Measurements from ENCODE around the gene LY6G6D. TPM values are rescaled to one million over a fixed set of nuclear protein-coding genes. Genes with fewer than 3 reads are reported as not detected.
A peak's percentile ranks its signal among the peaks of the same experiment; 100 is the strongest.

LY6G6D gene
- total RNA-seq, 6 experiments from 2014 or later: not detected

DNA sequence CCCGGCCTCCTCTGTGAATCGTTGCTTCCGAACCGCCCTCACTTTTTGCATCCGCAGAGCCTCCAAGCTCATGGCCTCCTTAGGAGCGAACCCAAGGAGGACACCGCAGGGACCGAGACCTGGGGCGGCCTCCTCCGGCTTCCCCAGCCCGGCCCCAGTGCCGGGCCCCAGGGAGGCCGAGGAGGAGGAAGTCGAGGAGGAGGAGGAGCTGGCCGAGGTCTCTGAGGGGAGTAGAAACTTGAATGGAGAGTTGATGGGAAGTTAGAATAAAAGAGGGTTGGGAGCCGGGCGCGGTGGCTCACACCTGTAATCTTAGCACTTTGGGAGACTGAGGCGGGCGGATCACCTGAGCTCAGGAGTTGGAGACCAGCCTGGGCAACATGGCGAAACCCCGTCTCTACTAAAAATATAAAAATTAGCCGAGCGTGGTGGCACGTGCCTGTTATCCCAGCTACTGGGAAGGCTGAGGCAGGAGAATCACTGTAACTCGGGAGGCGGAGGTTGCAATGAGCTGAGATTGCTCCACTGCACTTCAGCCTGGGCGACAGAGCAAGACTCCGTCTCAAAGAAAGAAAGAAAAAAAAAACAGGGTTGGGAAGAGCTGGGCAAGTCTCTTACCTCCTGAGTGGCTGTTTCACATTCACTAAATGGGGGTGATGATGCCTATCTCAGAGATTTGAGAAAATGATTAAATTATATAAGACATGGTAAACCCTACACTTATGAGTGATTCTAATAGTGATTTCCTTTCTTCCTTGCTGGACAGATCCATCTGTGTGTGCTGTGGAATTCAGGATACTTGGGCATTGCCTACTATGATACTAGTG is 25.5 kb downstream of the LY6G6D start:
- no peak for DNase-seq
- Mint-ChIP-seq H3K27ac (peak overlapping the region; percentile 86), H3K4me3 (peak overlapping the region; percentile 97), H3K36me3 (ENCODE audit: low read depth) (peaks cover 16% of the 10 kb centered on the region), H3K4me1 (ENCODE audit: low read depth) (peaks cover 46% of the 10 kb centered on the region), H3K9me3 (no peaks in the 10 kb centered on the region), H3K27me3 (ENCODE audit: insufficient read depth) (no peaks in the 10 kb centered on the region; the same call in 1 of the 2 replicates)
- TF ChIP-seq, protein P1, sequence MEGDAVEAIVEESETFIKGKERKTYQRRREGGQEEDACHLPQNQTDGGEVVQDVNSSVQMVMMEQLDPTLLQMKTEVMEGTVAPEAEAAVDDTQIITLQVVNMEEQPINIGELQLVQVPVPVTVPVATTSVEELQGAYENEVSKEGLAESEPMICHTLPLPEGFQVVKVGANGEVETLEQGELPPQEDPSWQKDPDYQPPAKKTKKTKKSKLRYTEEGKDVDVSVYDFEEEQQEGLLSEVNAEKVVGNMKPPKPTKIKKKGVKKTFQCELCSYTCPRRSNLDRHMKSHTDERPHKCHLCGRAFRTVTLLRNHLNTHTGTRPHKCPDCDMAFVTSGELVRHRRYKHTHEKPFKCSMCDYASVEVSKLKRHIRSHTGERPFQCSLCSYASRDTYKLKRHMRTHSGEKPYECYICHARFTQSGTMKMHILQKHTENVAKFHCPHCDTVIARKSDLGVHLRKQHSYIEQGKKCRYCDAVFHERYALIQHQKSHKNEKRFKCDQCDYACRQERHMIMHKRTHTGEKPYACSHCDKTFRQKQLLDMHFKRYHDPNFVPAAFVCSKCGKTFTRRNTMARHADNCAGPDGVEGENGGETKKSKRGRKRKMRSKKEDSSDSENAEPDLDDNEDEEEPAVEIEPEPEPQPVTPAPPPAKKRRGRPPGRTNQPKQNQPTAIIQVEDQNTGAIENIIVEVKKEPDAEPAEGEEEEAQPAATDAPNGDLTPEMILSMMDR (IDR thresholded peaks at IDR 0.05): no peak

DNA sequence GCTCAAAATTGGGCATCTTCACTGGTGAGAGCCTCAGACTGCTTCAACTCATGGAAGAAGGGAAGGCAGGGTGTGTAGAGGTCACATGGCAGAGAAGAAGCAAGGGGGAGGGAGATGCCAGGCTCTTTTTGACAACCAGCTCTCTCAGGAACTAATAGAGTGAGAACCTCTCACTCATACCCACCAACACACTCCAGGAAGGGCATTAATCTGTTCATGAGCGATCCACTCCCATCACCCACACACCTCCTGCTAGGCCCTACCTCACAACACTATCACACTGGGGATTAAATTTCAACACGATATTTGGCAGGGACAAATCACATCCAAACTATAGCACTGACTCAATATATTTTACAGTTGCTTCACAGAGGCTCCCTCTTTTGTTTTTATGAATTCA is 26.7 kb downstream of the LY6G6D start:
- Mint-ChIP-seq H3K27ac (peak overlapping the region; percentile 34; the same call in 1 of the 2 replicates), H3K9me3 (no peaks in the 10 kb centered on the region), H3K36me3 (ENCODE audit: low read depth) (peaks cover 9% of the 10 kb centered on the region; the same call in 1 of the 2 replicates), H3K4me3 (no peak overlapping the region), H3K4me1 (ENCODE audit: low read depth) (peaks cover 43% of the 10 kb centered on the region), H3K27me3 (ENCODE audit: insufficient read depth) (no peaks in the 10 kb centered on the region; the same call in 1 of the 2 replicates)
- DNase-seq: no peak
- TF ChIP-seq, protein P1 (IDR thresholded peaks at IDR 0.05): no peak

DNA sequence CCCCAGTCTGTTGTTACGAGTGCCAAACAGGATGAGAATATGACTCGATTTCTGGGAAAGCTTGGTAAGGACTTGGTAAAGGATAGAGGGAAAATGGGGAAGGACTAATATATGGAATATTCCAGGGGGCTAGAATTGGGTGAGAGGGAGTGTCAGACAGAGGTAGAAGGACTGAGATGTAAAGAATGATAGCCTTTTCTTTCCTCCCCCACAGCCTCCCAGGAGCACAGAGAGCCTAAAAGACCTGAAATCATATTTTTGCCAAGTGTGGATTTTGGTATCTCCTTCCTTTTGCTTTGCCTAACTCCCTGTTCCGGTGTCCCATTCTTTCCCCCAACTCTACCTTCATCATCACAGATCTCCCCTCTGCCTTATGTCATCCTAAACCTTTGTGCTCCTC is 27.7 kb downstream of the LY6G6D start:
- Mint-ChIP-seq H3K4me3 (no peak overlapping the region), H3K27me3 (ENCODE audit: insufficient read depth) (no peaks in the 10 kb centered on the region; the same call in 1 of the 2 replicates), H3K36me3 (ENCODE audit: low read depth) (peaks cover 16% of the 10 kb centered on the region; the same call in 1 of the 2 replicates), H3K9me3 (no peaks in the 10 kb centered on the region), H3K4me1 (ENCODE audit: low read depth) (peaks cover 39% of the 10 kb centered on the region), H3K27ac (no peak overlapping the region)
- TF ChIP-seq, protein P1 (IDR thresholded peaks at IDR 0.05): no peak
- DNase-seq: no peak

DNA sequence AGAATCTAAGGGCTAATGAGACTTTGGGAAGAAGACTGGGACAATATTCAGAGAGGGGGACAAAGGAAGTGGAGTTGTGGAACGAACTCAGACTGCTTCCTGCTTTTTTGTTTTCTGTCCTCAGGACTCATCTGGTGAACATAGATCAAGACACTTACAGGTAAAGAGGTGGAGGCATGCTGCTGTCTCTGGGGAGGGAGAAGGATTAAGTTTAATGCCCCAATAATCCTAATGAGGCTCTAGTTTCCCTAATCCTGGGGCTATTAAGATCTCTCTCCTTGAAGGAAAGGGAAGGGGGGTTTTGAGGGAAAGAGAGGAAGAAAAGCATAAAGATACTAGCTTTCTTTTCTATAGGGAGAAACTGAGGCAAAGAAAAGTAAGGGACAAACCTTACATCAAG is 29.3 kb downstream of the LY6G6D start:
- Mint-ChIP-seq H3K27ac (no peak overlapping the region), H3K27me3 (ENCODE audit: insufficient read depth) (no peaks in the 10 kb centered on the region; the same call in 1 of the 2 replicates), H3K4me3 (no peak overlapping the region), H3K36me3 (ENCODE audit: low read depth) (peaks cover 16% of the 10 kb centered on the region; the same call in 1 of the 2 replicates), H3K9me3 (no peaks in the 10 kb centered on the region), H3K4me1 (ENCODE audit: low read depth) (peaks cover 24% of the 10 kb centered on the region)
- TF ChIP-seq, protein P1 (IDR thresholded peaks at IDR 0.05): no peak
- DNase-seq: no peak

DNA sequence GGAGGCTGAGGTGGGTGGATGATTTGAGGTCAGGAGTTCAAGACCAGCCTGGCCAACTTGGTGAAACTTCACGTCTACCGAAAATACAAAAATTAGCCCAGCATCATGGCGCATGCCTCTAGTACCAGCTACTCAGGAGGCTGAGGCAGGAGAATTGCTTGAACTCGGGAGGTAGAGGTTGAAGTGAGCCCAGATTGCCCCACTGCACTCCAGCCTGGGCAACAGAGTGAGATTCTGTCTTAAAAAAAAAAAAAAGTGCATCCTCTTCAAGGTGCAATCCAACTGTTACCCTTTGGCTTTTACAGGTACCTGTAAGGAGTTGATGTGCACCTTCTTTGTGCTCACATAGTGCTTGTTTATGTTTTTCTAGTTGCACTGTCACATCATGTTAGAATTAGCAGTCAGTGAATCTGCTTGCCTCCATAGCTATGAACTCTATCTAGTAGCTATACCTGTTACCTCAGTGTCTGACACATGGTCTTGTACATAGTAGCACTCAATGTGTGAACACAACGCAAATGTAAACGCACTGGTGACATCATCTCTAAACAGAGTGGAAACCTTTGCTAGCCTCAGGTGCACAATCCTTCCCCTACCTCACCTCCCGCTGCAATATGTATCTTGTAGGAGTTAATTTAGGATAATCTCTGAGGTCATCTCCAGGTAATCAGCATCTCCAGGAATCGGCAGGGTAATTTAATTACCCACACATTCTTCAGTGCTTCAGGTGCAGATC is 34.3 kb downstream of the LY6G6D start:
- Mint-ChIP-seq H3K4me3 (no peak overlapping the region), H3K27ac (no peak overlapping the region), H3K9me3 (no peaks in the 10 kb centered on the region), H3K27me3 (ENCODE audit: insufficient read depth) (no peaks in the 10 kb centered on the region; the same call in 1 of the 2 replicates), H3K36me3 (ENCODE audit: low read depth) (peaks cover 16% of the 10 kb centered on the region; the same call in 1 of the 2 replicates), H3K4me1 (ENCODE audit: low read depth) (peaks cover 25% of the 10 kb centered on the region)
- TF ChIP-seq, protein P1 (IDR thresholded peaks at IDR 0.05): no peak
- DNase-seq: no peak
